HEK293 (cell line): ENCODE measurements around the gene DNAJB6.

Experiments used
- CTCF ChIA-PET: fragments of 350-600 bp; formaldehyde crosslinking; extraction: SDS; loops from one replicate; lab custom pipeline; 2021; ENCODE audit warnings: antibody characterized with exemption; lab: Yijun Ruan, JAX
- POLR2A ChIA-PET: fragments of 300-600 bp; formaldehyde crosslinking; extraction: SDS; loops from one replicate; lab custom pipeline; 2020; ENCODE audit warnings: antibody characterized with exemption, inconsistent platforms; lab: Yijun Ruan, JAX
- H3K27ac ChIP-seq: fragments of 200-500 bp; sonication (Bioruptor generic); 2 replicates; pipeline ENCODE4 v1.5.1; 2014; ENCODE audit warnings: low read depth, low read length, control low read depth, inconsistent platforms; ENCODE audit errors: extremely low read depth
- H3K36me3 ChIP-seq, 2 experiments: fragments of 200-500 bp in 1 of 2; sonication (Bioruptor generic) in 1 of 2; 1 replicate in 1 of 2; 2 replicates in 1 of 2; pipeline ENCODE4 v1.5.1; 2014 to 2017; ENCODE audit warnings: inconsistent platforms in 2 of 2, low read length in 2 of 2; ENCODE audit not compliant: control insufficient read depth in 2 of 2, insufficient read depth in 1 of 2
- H3K4me1 ChIP-seq: fragments of 200-500 bp; sonication (Bioruptor generic); 2 replicates; pipeline ENCODE4 v1.5.1; 2014; ENCODE audit warnings: mild to moderate bottlenecking, low read length, inconsistent platforms; ENCODE audit not compliant: control insufficient read depth, insufficient read depth
- H3K4me3 ChIP-seq: 2 replicates; pipeline ENCODE4 v1.5.1; 2011; ENCODE audit warnings: low read depth, mild to moderate bottlenecking, control low read depth, low read length, moderate library complexity
- H3K9me3 ChIP-seq: fragments of 200-500 bp; sonication (Bioruptor generic); 2 replicates; pipeline ENCODE4 v1.5.1; 2014; ENCODE audit warnings: low read depth, low read length, inconsistent platforms; ENCODE audit not compliant: control insufficient read depth, insufficient read depth
- EGR2 ChIP-seq: fragments of 450-650 bp; formaldehyde crosslinking; IDR thresholded peaks from 2 replicates; pipeline ENCODE4 v1.5.1; 2016; ENCODE audit warnings: low read depth, missing biosample characterization, missing genetic modification characterization
- IKZF3 ChIP-seq: fragments of 450-650 bp; IDR thresholded peaks from 2 replicates; pipeline ENCODE4 v1.5.0; 2018; ENCODE audit warnings: missing biosample characterization, mild to moderate bottlenecking, missing genetic modification characterization, moderate library complexity
- KLF7 ChIP-seq: fragments of 450-650 bp; formaldehyde crosslinking; IDR thresholded peaks from 2 replicates; pipeline ENCODE4 v1.5.1; 2016; ENCODE audit warnings: missing biosample characterization, missing genetic modification characterization, borderline replicate concordance
- MYNN ChIP-seq: fragments of 450-650 bp; formaldehyde crosslinking; IDR thresholded peaks from 2 replicates; pipeline ENCODE4 v1.5.1; 2016; ENCODE audit warnings: missing biosample characterization, missing genetic modification characterization, borderline replicate concordance
- SCRT1 ChIP-seq: fragments of 450-650 bp; formaldehyde crosslinking; IDR thresholded peaks from 2 replicates; pipeline ENCODE4 v1.5.1; 2016; ENCODE audit warnings: missing biosample characterization, missing genetic modification characterization, borderline replicate concordance
- SP2 ChIP-seq: fragments of 450-650 bp; formaldehyde crosslinking; IDR thresholded peaks from 2 replicates; pipeline ENCODE4 v1.5.1; 2016; ENCODE audit warnings: missing biosample characterization, missing genetic modification characterization
- SP7 ChIP-seq: fragments of 450-650 bp; formaldehyde crosslinking; IDR thresholded peaks from 2 replicates; pipeline ENCODE4 v1.5.1; 2016; ENCODE audit warnings: missing biosample characterization, missing genetic modification characterization
- ZBTB17 ChIP-seq: fragments of 450-650 bp; formaldehyde crosslinking; IDR thresholded peaks from 2 replicates; pipeline ENCODE4 v1.5.1; 2016; ENCODE audit warnings: missing biosample characterization, missing genetic modification characterization
- ZBTB20 ChIP-seq: fragments of 450-650 bp; formaldehyde crosslinking; IDR thresholded peaks from 2 replicates; pipeline ENCODE4 v1.5.1; 2016; ENCODE audit warnings: missing biosample characterization, missing genetic modification characterization
- ZBTB21 ChIP-seq: fragments of 450-650 bp; formaldehyde crosslinking; IDR thresholded peaks from 2 replicates; pipeline ENCODE4 v1.5.1; 2017; ENCODE audit warnings: missing biosample characterization, missing genetic modification characterization
- ZBTB8A ChIP-seq: fragments of 450-650 bp; formaldehyde crosslinking; IDR thresholded peaks from 2 replicates; pipeline ENCODE4 v1.5.1; 2016; ENCODE audit warnings: missing biosample characterization, missing genetic modification characterization
- ZFHX2 ChIP-seq: fragments of 450-650 bp; formaldehyde crosslinking; conservative IDR thresholded peaks from 2 replicates; pipeline ENCODE4 v1.5.1; 2016; ENCODE audit warnings: missing biosample characterization, missing genetic modification characterization
- ZNF2 ChIP-seq: fragments of 450-650 bp; formaldehyde crosslinking; IDR thresholded peaks from 2 replicates; pipeline ENCODE4 v1.5.1; 2016; ENCODE audit warnings: missing biosample characterization, missing genetic modification characterization
- ZNF366 ChIP-seq: fragments of 450-650 bp; formaldehyde crosslinking; conservative IDR thresholded peaks from 2 replicates; pipeline ENCODE4 v1.5.1; 2016; ENCODE audit warnings: missing biosample characterization, missing genetic modification characterization
- ZNF394 ChIP-seq: fragments of 450-650 bp; formaldehyde crosslinking; IDR thresholded peaks from 2 replicates; pipeline ENCODE4 v1.5.1; 2016; ENCODE audit warnings: missing biosample characterization, missing genetic modification characterization, mild to moderate bottlenecking, moderate library complexity, borderline replicate concordance
- ZNF514 ChIP-seq: fragments of 450-650 bp; formaldehyde crosslinking; IDR thresholded peaks from 2 replicates; pipeline ENCODE4 v1.5.1; 2016; ENCODE audit warnings: missing biosample characterization, missing genetic modification characterization
- ZNF521 ChIP-seq: fragments of 450-650 bp; formaldehyde crosslinking; IDR thresholded peaks from 2 replicates; pipeline ENCODE4 v1.5.1; 2017; ENCODE audit warnings: missing biosample characterization, mild to moderate bottlenecking, missing genetic modification characterization
- ZNF629 ChIP-seq: fragments of 450-650 bp; formaldehyde crosslinking; IDR thresholded peaks from 2 replicates; pipeline ENCODE4 v1.5.1; 2017; ENCODE audit warnings: missing biosample characterization, missing genetic modification characterization
- ZNF654 ChIP-seq: fragments of 450-650 bp; formaldehyde crosslinking; IDR thresholded peaks from 2 replicates; pipeline ENCODE4 v1.5.1; 2016; ENCODE audit warnings: low read depth, missing biosample characterization, missing genetic modification characterization
- TF ChIP-seq, protein P1 (sequence below): fragments of 450-650 bp; formaldehyde crosslinking; IDR thresholded peaks from 2 replicates; pipeline ENCODE4 v1.5.1; 2016; ENCODE audit warnings: missing biosample characterization, missing genetic modification characterization
- TF ChIP-seq, protein P2 (sequence below): fragments of 450-650 bp; formaldehyde crosslinking; IDR thresholded peaks from 2 replicates; pipeline ENCODE4 v1.5.1; 2017; ENCODE audit warnings: missing biosample characterization, missing genetic modification characterization
- TF ChIP-seq, protein P3 (sequence below): fragments of 450-650 bp; formaldehyde crosslinking; IDR thresholded peaks from 2 replicates; pipeline ENCODE4 v1.5.1; 2017; ENCODE audit warnings: missing biosample characterization, missing genetic modification characterization
- TF ChIP-seq, protein P4 (sequence below): fragments of 450-650 bp; formaldehyde crosslinking; optimal IDR thresholded peaks from 2 replicates; pipeline ENCODE3; 2016; ENCODE audit warnings: missing biosample characterization, mild to moderate bottlenecking, missing genetic modification characterization
- TF ChIP-seq, protein P5 (sequence below): fragments of 450-650 bp; formaldehyde crosslinking; IDR thresholded peaks from 2 replicates; pipeline ENCODE4 v1.5.1; 2016; ENCODE audit warnings: missing biosample characterization, missing genetic modification characterization
- TF ChIP-seq, protein P6 (sequence below): fragments of 450-650 bp; formaldehyde crosslinking; IDR thresholded peaks from 2 replicates; pipeline ENCODE4 v1.5.1; 2016; ENCODE audit warnings: missing biosample characterization, missing genetic modification characterization
- TF ChIP-seq, protein P7 (sequence below): fragments of 450-650 bp; formaldehyde crosslinking; IDR thresholded peaks from 2 replicates; pipeline ENCODE4 v1.5.1; 2016; ENCODE audit warnings: missing biosample characterization, missing genetic modification characterization

The DNAJB6 gene

DNA sequence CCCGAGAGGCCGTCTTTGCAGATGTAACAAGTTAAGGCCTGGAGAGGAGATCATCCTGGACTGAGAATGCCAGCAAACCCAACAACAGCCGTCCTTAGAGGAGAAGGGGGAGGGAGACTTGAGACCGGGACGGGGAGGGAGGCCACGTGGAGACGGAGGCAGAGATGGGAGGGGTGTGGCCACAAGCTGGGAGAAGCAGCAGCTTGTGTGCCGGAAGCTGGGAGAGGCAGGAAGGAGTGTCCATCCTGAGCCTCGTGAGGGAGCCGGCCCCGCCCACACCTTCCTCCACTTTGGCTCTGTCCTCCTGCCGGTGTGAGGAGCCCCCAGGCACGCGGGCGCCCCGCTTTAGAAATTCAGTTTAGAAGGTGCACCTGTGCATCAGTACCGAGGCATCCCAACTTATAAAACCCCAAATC, 95.7 kb downstream of the DNAJB6 start (continued):
- TF ChIP-seq ZBTB17 (tag by site-specific recombination) = peak; percentile 73
- TF ChIP-seq MYNN (tag by site-specific recombination) = no peak
- 0 out of 2 replicates have a peak, but pooled peaks have one; percentile 15 for TF ChIP-seq ZBTB8A (tag by site-specific recombination)
- peak; percentile 61 for TF ChIP-seq SP2
- TF ChIP-seq, protein P1, sequence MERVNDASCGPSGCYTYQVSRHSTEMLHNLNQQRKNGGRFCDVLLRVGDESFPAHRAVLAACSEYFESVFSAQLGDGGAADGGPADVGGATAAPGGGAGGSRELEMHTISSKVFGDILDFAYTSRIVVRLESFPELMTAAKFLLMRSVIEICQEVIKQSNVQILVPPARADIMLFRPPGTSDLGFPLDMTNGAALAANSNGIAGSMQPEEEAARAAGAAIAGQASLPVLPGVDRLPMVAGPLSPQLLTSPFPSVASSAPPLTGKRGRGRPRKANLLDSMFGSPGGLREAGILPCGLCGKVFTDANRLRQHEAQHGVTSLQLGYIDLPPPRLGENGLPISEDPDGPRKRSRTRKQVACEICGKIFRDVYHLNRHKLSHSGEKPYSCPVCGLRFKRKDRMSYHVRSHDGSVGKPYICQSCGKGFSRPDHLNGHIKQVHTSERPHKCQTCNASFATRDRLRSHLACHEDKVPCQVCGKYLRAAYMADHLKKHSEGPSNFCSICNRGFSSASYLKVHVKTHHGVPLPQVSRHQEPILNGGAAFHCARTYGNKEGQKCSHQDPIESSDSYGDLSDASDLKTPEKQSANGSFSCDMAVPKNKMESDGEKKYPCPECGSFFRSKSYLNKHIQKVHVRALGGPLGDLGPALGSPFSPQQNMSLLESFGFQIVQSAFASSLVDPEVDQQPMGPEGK (tag by site-specific recombination) = peak; percentile 35; the same call in 1 of the 2 replicates
- TF ChIP-seq IKZF3 (tag by site-specific recombination) = 0 out of 2 replicates have a peak, but pooled peaks have one; percentile 33

DNA sequence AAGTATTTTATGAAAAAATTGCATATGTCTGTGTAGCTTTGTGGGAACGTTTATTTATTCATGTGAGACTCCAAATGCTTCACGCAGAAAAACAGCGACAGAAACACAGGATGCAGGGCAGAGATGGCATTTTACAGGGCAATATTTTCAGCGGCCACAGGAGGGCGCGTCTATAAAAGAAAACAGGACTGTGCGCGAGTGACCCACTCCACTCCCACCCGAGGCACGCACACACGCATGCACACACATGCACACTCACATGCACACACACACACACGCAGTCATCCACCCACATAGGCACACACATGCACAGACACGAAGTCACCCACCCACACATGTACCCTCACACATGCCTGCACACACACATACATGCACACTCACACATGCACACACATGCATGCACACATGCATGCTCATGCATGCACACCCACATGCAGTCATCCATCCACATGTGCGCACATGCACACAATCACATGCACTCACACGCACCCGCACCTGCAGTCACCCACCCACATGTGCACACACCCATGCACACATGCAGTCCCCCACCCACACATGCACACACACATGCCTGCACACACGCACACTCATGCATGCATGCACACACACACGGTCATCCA, 96.3 kb downstream of the DNAJB6 start:
- no peaks in the 10 kb centered on the region for H3K9me3 ChIP-seq
- peak overlapping the region; percentile 14 for H3K4me3 ChIP-seq
- no peaks in the 10 kb centered on the region for H3K4me1 ChIP-seq
- ChIA-PET CTCF (interaction anchor here (0.6 to 1.2 kb wide), 11 partner anchors 31 to 923 kb away, joined by 3 to 8 read pairs (median 3); no protein-coding TSS in a partner anchor), POLR2A (no interaction called here)
- H3K36me3 ChIP-seq = no peaks in the 10 kb centered on the region
- no peak overlapping the region for H3K27ac ChIP-seq
- TF ChIP-seq ZBTB21 (tag by site-specific recombination) (0 out of 2 replicates have a peak, but pooled peaks have one; percentile 22), ZNF394 (tag by site-specific recombination) (0 out of 2 replicates have a peak, but pooled peaks have one; percentile 7), ZNF366 (tag by site-specific recombination) (0 out of 2 replicates have a peak, but pooled peaks have one; percentile 2), SP7 (tag by site-specific recombination) (peak; percentile 29; the same call in 1 of the 2 replicates), ZBTB17 (tag by site-specific recombination) (0 out of 2 replicates have a peak, but pooled peaks have one; percentile 44), EGR2 (tag by site-specific recombination) (peak; percentile 44; the same call in 1 of the 2 replicates), ZNF521 (tag by site-specific recombination) (no peak), ZNF514 (tag by site-specific recombination) (no peak), ZNF629 (tag by site-specific recombination) (peak; percentile 27; the same call in 1 of the 2 replicates), ZNF654 (peak; percentile 79), SCRT1 (peak; percentile 17; the same call in 1 of the 2 replicates), ZNF2 (peak; percentile 95), ZBTB20 (tag by site-specific recombination) (peak; percentile 53; the same call in 1 of the 2 replicates), ZFHX2 (tag by site-specific recombination) (peak; percentile 75), KLF7 (tag by site-specific recombination) (no peak)
- TF ChIP-seq, protein P2, sequence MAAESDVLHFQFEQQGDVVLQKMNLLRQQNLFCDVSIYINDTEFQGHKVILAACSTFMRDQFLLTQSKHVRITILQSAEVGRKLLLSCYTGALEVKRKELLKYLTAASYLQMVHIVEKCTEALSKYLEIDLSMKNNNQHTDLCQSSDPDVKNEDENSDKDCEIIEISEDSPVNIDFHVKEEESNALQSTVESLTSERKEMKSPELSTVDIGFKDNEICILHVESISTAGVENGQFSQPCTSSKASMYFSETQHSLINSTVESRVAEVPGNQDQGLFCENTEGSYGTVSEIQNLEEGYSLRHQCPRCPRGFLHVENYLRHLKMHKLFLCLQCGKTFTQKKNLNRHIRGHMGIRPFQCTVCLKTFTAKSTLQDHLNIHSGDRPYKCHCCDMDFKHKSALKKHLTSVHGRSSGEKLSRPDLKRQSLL (tag by site-specific recombination) = 0 out of 2 replicates have a peak, but pooled peaks have one; percentile 20
- TF ChIP-seq, protein P3, sequence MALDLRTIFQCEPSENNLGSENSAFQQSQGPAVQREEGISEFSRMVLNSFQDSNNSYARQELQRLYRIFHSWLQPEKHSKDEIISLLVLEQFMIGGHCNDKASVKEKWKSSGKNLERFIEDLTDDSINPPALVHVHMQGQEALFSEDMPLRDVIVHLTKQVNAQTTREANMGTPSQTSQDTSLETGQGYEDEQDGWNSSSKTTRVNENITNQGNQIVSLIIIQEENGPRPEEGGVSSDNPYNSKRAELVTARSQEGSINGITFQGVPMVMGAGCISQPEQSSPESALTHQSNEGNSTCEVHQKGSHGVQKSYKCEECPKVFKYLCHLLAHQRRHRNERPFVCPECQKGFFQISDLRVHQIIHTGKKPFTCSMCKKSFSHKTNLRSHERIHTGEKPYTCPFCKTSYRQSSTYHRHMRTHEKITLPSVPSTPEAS (tag by site-specific recombination) = peak; percentile 97
- TF ChIP-seq, protein P4, sequence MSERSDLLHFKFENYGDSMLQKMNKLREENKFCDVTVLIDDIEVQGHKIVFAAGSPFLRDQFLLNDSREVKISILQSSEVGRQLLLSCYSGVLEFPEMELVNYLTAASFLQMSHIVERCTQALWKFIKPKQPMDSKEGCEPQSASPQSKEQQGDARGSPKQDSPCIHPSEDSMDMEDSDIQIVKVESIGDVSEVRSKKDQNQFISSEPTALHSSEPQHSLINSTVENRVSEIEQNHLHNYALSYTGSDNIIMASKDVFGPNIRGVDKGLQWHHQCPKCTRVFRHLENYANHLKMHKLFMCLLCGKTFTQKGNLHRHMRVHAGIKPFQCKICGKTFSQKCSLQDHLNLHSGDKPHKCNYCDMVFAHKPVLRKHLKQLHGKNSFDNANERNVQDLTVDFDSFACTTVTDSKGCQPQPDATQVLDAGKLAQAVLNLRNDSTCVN (tag by site-specific recombination) = peak; percentile 42
- TF ChIP-seq, protein P5, sequence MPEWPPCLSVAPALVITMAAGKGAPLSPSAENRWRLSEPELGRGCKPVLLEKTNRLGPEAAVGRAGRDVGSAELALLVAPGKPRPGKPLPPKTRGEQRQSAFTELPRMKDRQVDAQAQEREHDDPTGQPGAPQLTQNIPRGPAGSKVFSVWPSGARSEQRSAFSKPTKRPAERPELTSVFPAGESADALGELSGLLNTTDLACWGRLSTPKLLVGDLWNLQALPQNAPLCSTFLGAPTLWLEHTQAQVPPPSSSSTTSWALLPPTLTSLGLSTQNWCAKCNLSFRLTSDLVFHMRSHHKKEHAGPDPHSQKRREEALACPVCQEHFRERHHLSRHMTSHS = no peak
- TF ChIP-seq, protein P6, sequence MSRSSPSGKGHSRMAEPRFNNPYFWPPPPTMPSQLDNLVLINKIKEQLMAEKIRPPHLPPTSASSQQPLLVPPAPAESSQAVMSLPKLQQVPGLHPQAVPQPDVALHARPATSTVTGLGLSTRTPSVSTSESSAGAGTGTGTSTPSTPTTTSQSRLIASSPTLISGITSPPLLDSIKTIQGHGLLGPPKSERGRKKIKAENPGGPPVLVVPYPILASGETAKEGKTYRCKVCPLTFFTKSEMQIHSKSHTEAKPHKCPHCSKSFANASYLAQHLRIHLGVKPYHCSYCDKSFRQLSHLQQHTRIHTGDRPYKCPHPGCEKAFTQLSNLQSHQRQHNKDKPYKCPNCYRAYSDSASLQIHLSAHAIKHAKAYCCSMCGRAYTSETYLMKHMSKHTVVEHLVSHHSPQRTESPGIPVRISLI (tag by site-specific recombination) = no peak
- TF ChIP-seq, protein P7, sequence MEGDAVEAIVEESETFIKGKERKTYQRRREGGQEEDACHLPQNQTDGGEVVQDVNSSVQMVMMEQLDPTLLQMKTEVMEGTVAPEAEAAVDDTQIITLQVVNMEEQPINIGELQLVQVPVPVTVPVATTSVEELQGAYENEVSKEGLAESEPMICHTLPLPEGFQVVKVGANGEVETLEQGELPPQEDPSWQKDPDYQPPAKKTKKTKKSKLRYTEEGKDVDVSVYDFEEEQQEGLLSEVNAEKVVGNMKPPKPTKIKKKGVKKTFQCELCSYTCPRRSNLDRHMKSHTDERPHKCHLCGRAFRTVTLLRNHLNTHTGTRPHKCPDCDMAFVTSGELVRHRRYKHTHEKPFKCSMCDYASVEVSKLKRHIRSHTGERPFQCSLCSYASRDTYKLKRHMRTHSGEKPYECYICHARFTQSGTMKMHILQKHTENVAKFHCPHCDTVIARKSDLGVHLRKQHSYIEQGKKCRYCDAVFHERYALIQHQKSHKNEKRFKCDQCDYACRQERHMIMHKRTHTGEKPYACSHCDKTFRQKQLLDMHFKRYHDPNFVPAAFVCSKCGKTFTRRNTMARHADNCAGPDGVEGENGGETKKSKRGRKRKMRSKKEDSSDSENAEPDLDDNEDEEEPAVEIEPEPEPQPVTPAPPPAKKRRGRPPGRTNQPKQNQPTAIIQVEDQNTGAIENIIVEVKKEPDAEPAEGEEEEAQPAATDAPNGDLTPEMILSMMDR (tag by site-specific recombination) = peak; percentile 90
